Neural progenitor cell (in vitro differentiated cells): ENCODE data around the gene FBXL14. TPM values are rescaled to one million over a fixed set of nuclear protein-coding genes. Genes with fewer than 3 reads are reported as not detected.

Experiments
- DNase-seq: peaks from one replicate; pipeline ENCODE4 v3.0.0-alpha.2; 2016; ENCODE audit warnings: low spot score
- H2AFZ ChIP-seq: fragments of 200-600 bp; sonication (generic); replicated peaks from 2 replicates; pipeline ENCODE4 v1.6.1; 2016; ENCODE audit warnings: antibody characterized with exemption
- H3F3A ChIP-seq: fragments of 200-600 bp; sonication (generic); 2 replicates; pipeline ENCODE4 v1.6.1; 2016; ENCODE audit warnings: antibody characterized with exemption, low read depth
- H3K27ac ChIP-seq: fragments of 200-600 bp; sonication (generic); 2 replicates; pipeline ENCODE4 v1.5.1; 2016; ENCODE audit warnings: mild to moderate bottlenecking
- H3K27me3 ChIP-seq: fragments of 200-600 bp; sonication (generic); 2 replicates; pipeline ENCODE4 v1.6.1; 2016; ENCODE audit warnings: mild to moderate bottlenecking, moderate library complexity
- H3K36me3 ChIP-seq: fragments of 200-600 bp; sonication (generic); 2 replicates; pipeline ENCODE4 v1.5.1; 2016
- H3K4me1 ChIP-seq: fragments of 200-600 bp; sonication (generic); 2 replicates; pipeline ENCODE4 v1.6.1; 2016; ENCODE audit warnings: mixed run types
- H3K4me2 ChIP-seq: fragments of 200-600 bp; sonication (generic); 2 replicates; pipeline ENCODE4 v1.6.1; 2016
- H3K4me3 ChIP-seq: fragments of 200-600 bp; sonication (generic); 2 replicates; pipeline ENCODE4 v1.5.1; 2016
- H3K79me2 ChIP-seq: fragments of 200-600 bp; sonication (generic); 2 replicates; pipeline ENCODE4 v1.6.1; 2016; ENCODE audit warnings: low read depth
- H3K9ac ChIP-seq: fragments of 200-600 bp; sonication (generic); 2 replicates; pipeline ENCODE4 v1.6.1; 2016
- H3K9me3 ChIP-seq: fragments of 200-600 bp; sonication (generic); 2 replicates; pipeline ENCODE4 v1.5.1; 2016; ENCODE audit warnings: low read depth
- H4K20me1 ChIP-seq: fragments of 200-600 bp; sonication (generic); 2 replicates; pipeline ENCODE4 v1.6.1; 2016; ENCODE audit warnings: low read depth
- H3K27ac Mint-ChIP-seq: 3 replicates; pipeline ENCODE4 v1.8.0; 2021; ENCODE audit warnings: mixed read lengths
- H3K27me3 Mint-ChIP-seq: 2 replicates; pipeline ENCODE4 v1.8.0; 2022; ENCODE audit warnings: low read depth, mild to moderate bottlenecking, inconsistent platforms, moderate library complexity, mixed read lengths; ENCODE audit not compliant: insufficient read depth
- H3K36me3 Mint-ChIP-seq: 3 replicates; pipeline ENCODE4 v1.8.0; 2021; ENCODE audit warnings: mixed read lengths
- H3K4me1 Mint-ChIP-seq: 3 replicates; pipeline ENCODE4 v1.8.0; 2021; ENCODE audit warnings: mixed read lengths
- H3K4me3 Mint-ChIP-seq: 3 replicates; pipeline ENCODE4 v1.8.0; 2021; ENCODE audit warnings: mild to moderate bottlenecking, moderate library complexity, mixed read lengths
- H3K9me3 Mint-ChIP-seq: 3 replicates; pipeline ENCODE4 v1.8.0; 2020; ENCODE audit warnings: mixed read lengths
- EZH2 ChIP-seq: fragments of 200-600 bp; sonication (generic); IDR thresholded peaks from 2 replicates; pipeline ENCODE4 v1.6.1; 2017; ENCODE audit warnings: antibody characterized with exemption, mild to moderate bottlenecking, moderate library complexity
- EZH2phosphoT487 ChIP-seq: fragments of 200-600 bp; sonication (generic); IDR thresholded peaks from 2 replicates; pipeline ENCODE4 v1.6.1; 2017; ENCODE audit warnings: antibody characterized with exemption
- total RNA-seq: library from RNA; depleted of rRNA; stranded (reverse); fragments of >200 nt; gene quantifications from 2 replicates; pipeline ENCODE4 v1.2.3, GENCODE V29; 2015; ENCODE audit warnings: low replicate concordance
- TF ChIP-seq, protein P1 (sequence below): fragments of 200-600 bp; sonication (generic); IDR thresholded peaks from 2 replicates; pipeline ENCODE4 v1.5.1; 2017; ENCODE audit warnings: antibody characterized with exemption, mild to moderate bottlenecking

FBXL14 gene
- total RNA-seq, 1 donor from 2014 or later: 27.3 TPM

DNA sequence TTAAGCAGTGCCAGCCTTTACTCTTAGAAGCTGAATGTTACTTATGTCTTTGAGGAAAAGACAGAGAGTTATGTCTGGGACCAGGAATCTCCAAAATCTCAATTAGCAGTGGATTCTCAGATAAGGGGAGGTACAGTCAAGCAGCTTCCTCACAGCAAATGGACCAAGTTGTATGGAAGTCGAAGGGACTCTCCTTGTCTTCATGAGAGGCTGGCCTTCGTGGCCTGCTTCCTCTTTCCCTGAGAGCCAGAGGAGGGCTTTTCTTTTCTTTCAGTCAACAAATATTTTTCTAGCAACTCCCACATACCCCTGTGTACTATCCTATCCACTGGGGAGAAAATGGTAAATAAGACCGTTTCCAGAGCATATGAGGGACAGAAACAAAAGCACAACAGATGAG lies 28.0 kb upstream of the FBXL14 start:
- Histone ChIP-seq H3K4me3 (no peak overlapping the region), H3K79me2 (peaks cover 7% of the 10 kb centered on the region), H3K9ac (no peak overlapping the region), H3K9me3 (no peaks in the 10 kb centered on the region), H2AFZ (no peak overlapping the region), H3K36me3 (no peaks in the 10 kb centered on the region), H3K4me2 (no peak overlapping the region), H3F3A (peaks cover 3% of the 10 kb centered on the region), H3K27ac (no peak overlapping the region), H4K20me1 (peaks cover 51% of the 10 kb centered on the region), H3K27me3 (peaks cover 13% of the 10 kb centered on the region), H3K4me1 (peaks cover 30% of the 10 kb centered on the region)
- no peak for TF ChIP-seq EZH2phosphoT487
- no peak for TF ChIP-seq EZH2
- TF ChIP-seq, protein P1, sequence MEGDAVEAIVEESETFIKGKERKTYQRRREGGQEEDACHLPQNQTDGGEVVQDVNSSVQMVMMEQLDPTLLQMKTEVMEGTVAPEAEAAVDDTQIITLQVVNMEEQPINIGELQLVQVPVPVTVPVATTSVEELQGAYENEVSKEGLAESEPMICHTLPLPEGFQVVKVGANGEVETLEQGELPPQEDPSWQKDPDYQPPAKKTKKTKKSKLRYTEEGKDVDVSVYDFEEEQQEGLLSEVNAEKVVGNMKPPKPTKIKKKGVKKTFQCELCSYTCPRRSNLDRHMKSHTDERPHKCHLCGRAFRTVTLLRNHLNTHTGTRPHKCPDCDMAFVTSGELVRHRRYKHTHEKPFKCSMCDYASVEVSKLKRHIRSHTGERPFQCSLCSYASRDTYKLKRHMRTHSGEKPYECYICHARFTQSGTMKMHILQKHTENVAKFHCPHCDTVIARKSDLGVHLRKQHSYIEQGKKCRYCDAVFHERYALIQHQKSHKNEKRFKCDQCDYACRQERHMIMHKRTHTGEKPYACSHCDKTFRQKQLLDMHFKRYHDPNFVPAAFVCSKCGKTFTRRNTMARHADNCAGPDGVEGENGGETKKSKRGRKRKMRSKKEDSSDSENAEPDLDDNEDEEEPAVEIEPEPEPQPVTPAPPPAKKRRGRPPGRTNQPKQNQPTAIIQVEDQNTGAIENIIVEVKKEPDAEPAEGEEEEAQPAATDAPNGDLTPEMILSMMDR: no peak
- H3K27me3 Mint-ChIP-seq: peaks cover 2% of the 10 kb centered on the region
- H3K36me3 Mint-ChIP-seq: peaks cover 14% of the 10 kb centered on the region
- H3K9me3 Mint-ChIP-seq: peaks cover 2% of the 10 kb centered on the region
- DNase-seq: no peak
- H3K4me3 Mint-ChIP-seq: no peak overlapping the region
- H3K27ac Mint-ChIP-seq: no peak overlapping the region
- peaks cover 36% of the 10 kb centered on the region for H3K4me1 Mint-ChIP-seq

GRCh38 chr12:1620092-1620491 lies 25.7 kb upstream of the FBXL14 start:
- Histone ChIP-seq H3F3A (peaks cover 3% of the 10 kb centered on the region), H3K4me2 (no peak overlapping the region), H3K36me3 (no peaks in the 10 kb centered on the region), H3K27me3 (no peaks in the 10 kb centered on the region), H3K4me3 (no peak overlapping the region), H3K27ac (no peak overlapping the region), H3K4me1 (peaks cover 32% of the 10 kb centered on the region), H2AFZ (no peak overlapping the region), H3K79me2 (peaks cover 13% of the 10 kb centered on the region), H3K9me3 (no peaks in the 10 kb centered on the region), H4K20me1 (peaks cover 60% of the 10 kb centered on the region), H3K9ac (no peak overlapping the region)
- no peak overlapping the region for H3K4me3 Mint-ChIP-seq
- H3K9me3 Mint-ChIP-seq: peaks cover 2% of the 10 kb centered on the region
- TF ChIP-seq, protein P1: no peak
- TF ChIP-seq EZH2phosphoT487: no peak
- TF ChIP-seq EZH2: no peak
- H3K27ac Mint-ChIP-seq: no peak overlapping the region
- H3K4me1 Mint-ChIP-seq: peaks cover 33% of the 10 kb centered on the region
- peaks cover 2% of the 10 kb centered on the region for H3K27me3 Mint-ChIP-seq
- no peak for DNase-seq
- peaks cover 12% of the 10 kb centered on the region for H3K36me3 Mint-ChIP-seq

- Histone ChIP-seq H3K79me2 (peaks cover 13% of the 10 kb centered on the region), H3K9ac (no peak overlapping the region), H3K9me3 (no peaks in the 10 kb centered on the region), H3K4me2 (no peak overlapping the region), H2AFZ (no peak overlapping the region), H3K36me3 (no peaks in the 10 kb centered on the region), H3K4me1 (peaks cover 27% of the 10 kb centered on the region), H3F3A (peaks cover 3% of the 10 kb centered on the region), H4K20me1 (peaks cover 56% of the 10 kb centered on the region), H3K27me3 (no peaks in the 10 kb centered on the region), H3K27ac (no peak overlapping the region), H3K4me3 (no peak overlapping the region)
- Mint-ChIP-seq H3K4me1 (peaks cover 33% of the 10 kb centered on the region), H3K9me3 (peaks cover 2% of the 10 kb centered on the region), H3K27ac (no peak overlapping the region), H3K36me3 (peaks cover 13% of the 10 kb centered on the region), H3K27me3 (peaks cover under 1% of the 10 kb centered on the region), H3K4me3 (no peak overlapping the region)
- DNase-seq: no peak
- TF ChIP-seq, protein P1: no peak
These were observed 25.2 kb upstream of the FBXL14 start for GRCh38 chr12:1619587-1619986.
